Measurements from ENCODE around the gene SP140L.

GRCh38 chr2:230419181-230419580 lies 92.2 kb downstream of the SP140L start:
- TF ChIP-seq EZH2 (IDR thresholded peaks at IDR 0.05; ENCODE audit: insufficient read depth, low read length) (no peak), CTCF (IDR thresholded peaks at IDR 0.05; ENCODE audit: insufficient read depth, low read depth, low read length) (no peak)
